Common myeloid progenitor, CD34-positive (primary cell): ENCODE results near the gene AGPAT1.
A peak's percentile ranks its signal among the peaks of the same experiment; 100 is the strongest.

Source experiments
- CTCF ChIA-PET: fragments of 350-600 bp; sonication (Branson Sonifier 250); formaldehyde crosslinking; loops from one replicate; lab custom pipeline; 2021; ENCODE audit warnings: antibody characterized with exemption; lab: Charles Lee
- POLR2A ChIA-PET: fragments of 350-600 bp; sonication (Branson Sonifier 250); formaldehyde crosslinking; loops from one replicate; lab custom pipeline; 2021; ENCODE audit warnings: antibody characterized with exemption; lab: Charles Lee
- DNase-seq, 3 donors: peaks; one replicate each; pipeline versions ENCODE4 v3.0.0 to v3.0.0-alpha.2; 2013
- H3K27ac ChIP-seq, 2 experiments: 1 replicate in 1 of 2; 2 replicates in 1 of 2; pipeline ENCODE4 v1.7.0; 2013; ENCODE audit warnings: inconsistent platforms in 2 of 2, low read length in 2 of 2, mild to moderate bottlenecking in 2 of 2, low read depth in 1 of 2, moderate library complexity in 1 of 2; ENCODE audit not compliant: severe bottlenecking in 2 of 2, insufficient read depth in 1 of 2, poor library complexity in 1 of 2
- H3K27me3 ChIP-seq, 5 experiments: replicated peaks in 2 of 5; 1 replicate in 3 of 5; 2 replicates in 2 of 5; pipeline versions ENCODE4 v1.6.1 to v1.7.0; 2013; ENCODE audit warnings: low read length in 4 of 5, mild to moderate bottlenecking in 2 of 5, moderate library complexity in 2 of 5, inconsistent platforms in 1 of 5; ENCODE audit not compliant: insufficient read depth in 5 of 5, control insufficient read depth in 4 of 5
- H3K36me3 ChIP-seq, 4 experiments: 1 replicate in 2 of 4; 2 replicates in 2 of 4; pipeline versions ENCODE4 v1.6.1 to v1.7.0; 2013; ENCODE audit warnings: low read length in 3 of 4, control low read depth in 1 of 4, mild to moderate bottlenecking in 1 of 4; ENCODE audit not compliant: control insufficient read depth in 4 of 4, insufficient read depth in 4 of 4
- H3K4me1 ChIP-seq, 4 experiments: 1 replicate in 3 of 4; 2 replicates in 1 of 4; pipeline versions ENCODE4 v1.6.1 to v1.7.1; 2013; ENCODE audit warnings: low read length in 3 of 4, mild to moderate bottlenecking in 3 of 4, control low read depth in 1 of 4, inconsistent platforms in 1 of 4, moderate library complexity in 1 of 4; ENCODE audit not compliant: control insufficient read depth in 4 of 4, insufficient read depth in 4 of 4; ENCODE audit errors: control extremely low read depth in 1 of 4
- H3K4me3 ChIP-seq, 7 experiments: 1 replicate in 4 of 7; 2 replicates in 3 of 7; pipeline versions ENCODE4 v1.5.1 to v1.7.0; 2013; ENCODE audit warnings: mild to moderate bottlenecking in 7 of 7, low read length in 6 of 7, moderate library complexity in 6 of 7, inconsistent platforms in 2 of 7, low read depth in 2 of 7, control low read depth in 1 of 7; ENCODE audit not compliant: insufficient read depth in 4 of 7, control insufficient read depth in 1 of 7; ENCODE audit errors: extremely low read depth in 1 of 7
- H3K9me3 ChIP-seq, 5 experiments: 1 replicate in 4 of 5; 2 replicates in 1 of 5; pipeline versions ENCODE4 v1.6.1 to v1.7.1; 2013; ENCODE audit warnings: low read length in 4 of 5, mild to moderate bottlenecking in 2 of 5, inconsistent platforms in 1 of 5, low read depth in 1 of 5, moderate library complexity in 1 of 5; ENCODE audit not compliant: control insufficient read depth in 4 of 5, insufficient read depth in 2 of 5; ENCODE audit errors: control extremely low read depth in 1 of 5
- WGBS: methylation state at CpG from one replicate; pipeline ENCODE4 v1.1.5; 2013; ENCODE audit not compliant: insufficient coverage; 5-methylcytosine and 5-hydroxymethylcytosine counted together

Gene AGPAT1

DNA sequence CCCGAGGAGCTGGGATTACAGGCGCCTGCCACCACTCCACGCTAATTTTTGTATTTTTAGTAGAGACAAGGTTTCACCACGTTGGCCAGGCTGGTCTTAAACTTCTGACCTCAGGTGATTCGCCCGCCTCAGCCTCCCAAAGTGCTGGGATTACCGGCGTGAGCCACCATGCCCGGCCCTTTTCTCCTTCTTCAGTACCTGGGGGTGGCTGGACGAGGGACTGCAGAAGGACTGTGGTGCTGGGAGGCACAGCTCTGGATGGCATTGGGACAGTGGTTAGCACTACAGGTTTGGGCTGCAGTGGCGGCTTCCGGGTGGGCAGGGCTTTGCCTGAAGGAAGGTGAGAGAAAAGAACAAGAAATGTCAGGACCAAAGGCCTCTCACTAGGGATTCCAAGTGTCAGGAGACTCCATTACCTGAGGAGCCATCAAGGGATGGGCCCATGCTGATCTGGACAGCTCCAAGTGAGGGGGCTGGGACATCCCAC lies 55.3 kb downstream of the AGPAT1 start:
- Histone ChIP-seq H3K4me3 (no peak overlapping the region), H3K36me3 (peaks cover 23 to 80% (median 59%) of the 10 kb centered on the region in 4 experiments), H3K27ac (no peak overlapping the region), H3K9me3 (no peaks in the 10 kb centered on the region), H3K4me1 (peaks cover 0 to 2% (median 0%) of the 10 kb centered on the region in 4 experiments), H3K27me3 (no peaks in the 10 kb centered on the region)
- ChIA-PET CTCF (interaction anchor here (1.2 to 1.9 kb wide), 2 partner anchors 43 to 75 kb away, joined by 3 to 4 read pairs; no protein-coding TSS in a partner anchor), POLR2A (no interaction called here)
- DNase-seq: no peak
- 93% methylated on average over 5 of the region's 12 CpGs for WGBS

DNA sequence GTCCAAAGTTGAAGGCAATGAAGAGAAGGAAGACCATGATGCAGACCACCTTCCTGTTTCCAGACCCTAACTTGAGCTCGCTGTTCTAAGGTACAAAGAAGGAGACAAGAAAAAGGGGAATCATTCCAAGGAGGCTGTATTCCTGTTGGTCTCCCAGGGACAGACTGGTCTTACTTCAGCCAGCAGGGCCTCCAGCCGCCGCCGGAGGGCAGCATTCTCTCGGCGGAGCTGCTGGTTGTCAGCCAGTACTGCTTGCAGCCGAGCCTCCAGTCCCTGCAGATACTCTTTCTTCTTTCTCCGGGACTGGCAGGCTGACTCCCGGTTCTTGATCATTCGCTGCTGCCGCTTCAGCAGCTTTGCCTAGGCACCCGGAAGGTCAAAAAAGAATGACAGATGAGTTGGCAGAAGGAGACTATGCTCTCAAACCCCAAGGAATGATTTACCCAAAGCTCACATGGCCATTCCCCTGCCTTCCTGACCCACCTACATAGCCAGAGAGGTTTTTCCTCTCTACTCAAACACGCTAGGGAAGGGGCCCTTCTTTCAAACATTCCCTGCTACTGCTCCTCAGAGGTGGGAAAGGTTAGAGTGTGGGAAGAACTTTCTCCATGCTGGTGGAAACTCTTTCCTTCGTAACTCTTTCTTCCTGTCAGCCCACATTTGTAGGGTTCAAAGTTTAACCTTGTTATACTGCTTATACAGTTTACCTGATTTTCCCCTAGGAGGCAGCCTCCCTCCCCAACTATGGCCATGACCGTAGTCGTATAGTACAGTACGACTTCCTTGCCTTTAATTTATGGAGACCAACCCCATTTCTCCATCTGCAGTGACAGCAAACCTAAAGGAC lies 56.9 kb downstream of the AGPAT1 start:
- no peak overlapping the region for H3K27ac ChIP-seq
- POLR2A ChIA-PET: no interaction called here
- peak; percentile 76 to 85 (median 83) for DNase-seq
- H3K9me3 ChIP-seq: no peaks in the 10 kb centered on the region
- CTCF ChIA-PET: interaction anchor here (0.8 to 3.8 kb wide), 20 partner anchors 9 to 676 kb away, joined by 3 to 31 read pairs (median 4); partner anchors contain the start of genes ATF6B, FKBPL, GPSM3 and TNXB
- WGBS: 32% methylated on average over 13 of the region's 17 CpGs
- H3K27me3 ChIP-seq: no peaks in the 10 kb centered on the region
- H3K4me1 ChIP-seq: peaks cover 0 to 2% (median 0%) of the 10 kb centered on the region in 4 experiments
- peaks cover 19 to 79% (median 53%) of the 10 kb centered on the region in 4 experiments for H3K36me3 ChIP-seq
- H3K4me3 ChIP-seq: no peak overlapping the region
